ENCODE data around the gene EMID1.

DNA sequence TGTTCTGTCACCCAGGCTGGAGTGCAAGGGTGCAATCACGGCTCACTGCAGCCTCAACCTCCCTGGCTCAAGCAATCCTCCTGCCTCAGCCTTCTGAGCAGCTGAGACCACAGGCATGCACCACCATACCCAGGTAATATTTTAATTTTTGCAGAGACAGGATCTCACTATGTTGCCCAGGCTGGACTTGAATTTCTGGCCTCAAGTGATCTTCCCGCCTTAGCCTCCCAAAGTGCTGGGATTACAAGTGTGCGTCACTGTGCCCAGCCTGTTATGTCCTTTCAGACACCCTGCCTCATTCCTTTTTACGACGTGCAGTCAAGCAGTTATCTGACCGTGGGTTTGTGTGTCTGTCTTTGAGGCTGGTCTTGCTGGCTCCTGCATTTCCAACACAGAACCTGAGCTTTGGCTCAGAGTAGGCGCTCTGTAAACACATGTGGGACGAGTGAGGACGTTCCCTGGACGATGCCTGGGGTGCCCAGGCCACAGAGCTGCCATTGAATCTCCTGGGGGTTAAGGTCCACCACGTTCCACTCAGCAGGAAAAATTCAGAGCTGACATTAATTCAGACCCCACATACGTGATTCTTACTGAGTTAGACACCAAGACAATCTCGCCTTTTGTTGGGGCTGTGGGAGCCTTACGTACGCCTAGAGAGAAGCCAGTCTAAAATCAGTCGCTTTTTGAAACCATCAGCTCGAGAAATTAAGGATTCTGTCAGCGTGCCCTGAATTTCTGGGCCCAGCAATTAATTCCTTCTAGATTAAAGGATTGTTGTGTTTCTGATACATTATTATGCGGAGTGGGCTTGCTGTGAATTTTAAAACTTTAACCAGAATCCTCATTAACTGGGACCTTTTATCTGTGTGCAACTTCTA, 21.5 kb upstream of the EMID1 start:
- TF ChIP-seq, protein P1, sequence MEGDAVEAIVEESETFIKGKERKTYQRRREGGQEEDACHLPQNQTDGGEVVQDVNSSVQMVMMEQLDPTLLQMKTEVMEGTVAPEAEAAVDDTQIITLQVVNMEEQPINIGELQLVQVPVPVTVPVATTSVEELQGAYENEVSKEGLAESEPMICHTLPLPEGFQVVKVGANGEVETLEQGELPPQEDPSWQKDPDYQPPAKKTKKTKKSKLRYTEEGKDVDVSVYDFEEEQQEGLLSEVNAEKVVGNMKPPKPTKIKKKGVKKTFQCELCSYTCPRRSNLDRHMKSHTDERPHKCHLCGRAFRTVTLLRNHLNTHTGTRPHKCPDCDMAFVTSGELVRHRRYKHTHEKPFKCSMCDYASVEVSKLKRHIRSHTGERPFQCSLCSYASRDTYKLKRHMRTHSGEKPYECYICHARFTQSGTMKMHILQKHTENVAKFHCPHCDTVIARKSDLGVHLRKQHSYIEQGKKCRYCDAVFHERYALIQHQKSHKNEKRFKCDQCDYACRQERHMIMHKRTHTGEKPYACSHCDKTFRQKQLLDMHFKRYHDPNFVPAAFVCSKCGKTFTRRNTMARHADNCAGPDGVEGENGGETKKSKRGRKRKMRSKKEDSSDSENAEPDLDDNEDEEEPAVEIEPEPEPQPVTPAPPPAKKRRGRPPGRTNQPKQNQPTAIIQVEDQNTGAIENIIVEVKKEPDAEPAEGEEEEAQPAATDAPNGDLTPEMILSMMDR (IDR thresholded peaks at IDR 0.05): no peak
- TF ChIP-seq POLR2AphosphoS5 (IDR thresholded peaks at IDR 0.05; ENCODE audit: low read depth, low read length): no peak
- TF ChIP-seq CHD2 (IDR thresholded peaks at IDR 0.05; ENCODE audit: low read length, partially characterized antibody): no peak
- no peak for TF ChIP-seq ELF1 (IDR thresholded peaks at IDR 0.05)
